K562 (cell line): ENCODE measurements around the gene PNPLA1. TPM values are rescaled to one million over a fixed set of nuclear protein-coding genes. Genes with fewer than 3 reads are reported as not detected.

Source experiments
- C11orf30 ChIP-seq: fragments of 450-650 bp; IDR thresholded peaks from 2 replicates; pipeline ENCODE4 v1.6.1; 2016; ENCODE audit warnings: low read depth, mild to moderate bottlenecking
- CHD4 ChIP-seq: fragments of 200-600 bp; sonication (generic); IDR thresholded peaks from 3 replicates; pipeline ENCODE4 v1.6.1; 2012; ENCODE audit warnings: low read depth, mild to moderate bottlenecking, mixed read lengths, low read length, inconsistent platforms; ENCODE audit not compliant: insufficient read depth, insufficient replicate concordance, poor library complexity, severe bottlenecking
- CREB1 ChIP-seq, 2 experiments: sonication (generic) in 1 of 2; formaldehyde crosslinking in 1 of 2; IDR thresholded peaks; 2 replicates each; pipeline versions ENCODE4 v1.6.1 to v1.8.0; 2012 to 2022; ENCODE audit warnings: inconsistent platforms in 1 of 2, mild to moderate bottlenecking in 1 of 2, missing genetic modification reagents in 1 of 2, moderate library complexity in 1 of 2
- CREM ChIP-seq: IDR thresholded peaks from 2 replicates; pipeline ENCODE4 v1.6.1; 2014; ENCODE audit warnings: antibody characterized with exemption, low read depth
- EHMT2 ChIP-seq: fragments of 450-650 bp; IDR thresholded peaks from 2 replicates; pipeline ENCODE4 v1.6.1; 2018; ENCODE audit warnings: antibody characterized with exemption
- HMG20A ChIP-seq: fragments of 450-650 bp; formaldehyde crosslinking; conservative IDR thresholded peaks from 2 replicates; pipeline ENCODE4 v1.4.0; 2020; ENCODE audit warnings: mild to moderate bottlenecking, mixed read lengths
- HNRNPH1 ChIP-seq: fragments of 200-400 bp; formaldehyde crosslinking; optimal IDR thresholded peaks from 2 replicates; pipeline ENCODE3; 2017; ENCODE audit warnings: low read depth, mild to moderate bottlenecking, low read length, moderate library complexity
- HSF4 ChIP-seq: fragments of 250-450 bp; sonication (Bioruptor Pico); IDR thresholded peaks from 2 replicates; pipeline ENCODE4 v2.1.2; 2022; ENCODE audit warnings: mild to moderate bottlenecking, moderate library complexity, borderline replicate concordance
- KLF6 ChIP-seq: fragments of 250-450 bp; sonication (Bioruptor Pico); IDR thresholded peaks from 2 replicates; pipeline ENCODE4 v1.4.0; 2020; ENCODE audit warnings: mild to moderate bottlenecking, moderate library complexity, borderline replicate concordance
- MCM2 ChIP-seq: fragments of 450-650 bp; IDR thresholded peaks from 2 replicates; pipeline ENCODE4 v1.6.1; 2017; ENCODE audit warnings: low read depth, mild to moderate bottlenecking
- MCM5 ChIP-seq: fragments of 450-650 bp; IDR thresholded peaks from 2 replicates; pipeline ENCODE4 v1.6.1; 2016; ENCODE audit warnings: low read depth
- TCF7 ChIP-seq: sonication (generic); IDR thresholded peaks from 2 replicates; pipeline ENCODE4 v1.6.1; 2016; ENCODE audit warnings: antibody characterized with exemption, borderline replicate concordance
- TFAM ChIP-seq: fragments of 250-450 bp; sonication (Bioruptor Pico); conservative IDR thresholded peaks from 2 replicates; pipeline ENCODE4 v1.5.0; 2021; ENCODE audit warnings: mild to moderate bottlenecking, moderate library complexity
- ZNF217 ChIP-seq: sonication (generic); formaldehyde crosslinking; IDR thresholded peaks from 2 replicates; pipeline ENCODE4 v1.8.0; 2022; ENCODE audit warnings: mild to moderate bottlenecking, missing genetic modification reagents
- ZNF589 ChIP-seq: fragments of 200-800 bp; sonication (Bioruptor generic); IDR thresholded peaks from 2 replicates; pipeline ENCODE4 v1.6.1; 2016; ENCODE audit warnings: low read depth, missing genetic modification characterization, missing compliant biosample characterization
- polyA plus RNA-seq, 8 experiments: library from polyadenylated mRNA; depleted of rRNA in 4 of 8; stranded (reverse) in 5 of 8; unstranded in 3 of 8; fragments of >200 nt; fragmentation: Nextera tagmentation in 2 of 8; fragmentation: Illumina TruSeq in 1 of 8; extraction: Ambion mirVana in 2 of 8; extraction: Trizol in 1 of 8; gene quantifications; 2 replicates each; pipeline versions ENCODE4 v1.2.1 to v1.2.3, GENCODE V29; 2011 to 2014; ENCODE audit warnings: inconsistent platforms in 1 of 8, missing spikeins in 1 of 8
- total RNA-seq, 7 experiments: library from RNA; depleted of rRNA in 6 of 7; stranded (reverse); fragments of >200 nt in 6 of 7; fragmentation: Illumina TruSeq in 2 of 7; extraction: Trizol in 2 of 7; gene quantifications; 2 replicates each; pipeline versions ENCODE4 v1.2.1 to v1.2.3, GENCODE V29; 2011 to 2021; ENCODE audit warnings: low replicate concordance in 1 of 7
- TF ChIP-seq, protein P1 (sequence below): IDR thresholded peaks from 2 replicates; pipeline ENCODE4 v1.6.1; 2011; ENCODE audit not compliant: insufficient read length; ENCODE audit errors: extremely low read depth
- TF ChIP-seq, protein P2 (sequence below), 2 experiments: fragments of 200-800 bp in 1 of 2; sonication (Bioruptor generic) in 1 of 2; sonication (generic) in 1 of 2; formaldehyde crosslinking in 1 of 2; IDR thresholded peaks in 1 of 2; conservative IDR thresholded peaks in 1 of 2; 2 replicates each; pipeline versions ENCODE4 v1.5.0 to v1.6.1; 2016 to 2020; ENCODE audit warnings: missing compliant biosample characterization in 1 of 2, missing genetic modification characterization in 1 of 2, missing genetic modification reagents in 1 of 2
- TF ChIP-seq, protein P3 (sequence below): fragments of 150-350 bp; conservative IDR thresholded peaks from 2 replicates; pipeline ENCODE4 v1.6.1; 2014; ENCODE audit warnings: low read length
- TF ChIP-seq, protein P4 (sequence below): fragments of 250-450 bp; sonication (Bioruptor Pico); IDR thresholded peaks from 2 replicates; pipeline ENCODE4 v1.5.0; 2021; ENCODE audit warnings: mild to moderate bottlenecking, borderline replicate concordance

PNPLA1 gene
- total and polyA plus RNA-seq, 9 of the 15 experiments (the other 6 are each of a cell fraction or from before 2014, with no cell fraction given): 0.04 to 0.27 (median 0.13) TPM; not detected in 2

DNA sequence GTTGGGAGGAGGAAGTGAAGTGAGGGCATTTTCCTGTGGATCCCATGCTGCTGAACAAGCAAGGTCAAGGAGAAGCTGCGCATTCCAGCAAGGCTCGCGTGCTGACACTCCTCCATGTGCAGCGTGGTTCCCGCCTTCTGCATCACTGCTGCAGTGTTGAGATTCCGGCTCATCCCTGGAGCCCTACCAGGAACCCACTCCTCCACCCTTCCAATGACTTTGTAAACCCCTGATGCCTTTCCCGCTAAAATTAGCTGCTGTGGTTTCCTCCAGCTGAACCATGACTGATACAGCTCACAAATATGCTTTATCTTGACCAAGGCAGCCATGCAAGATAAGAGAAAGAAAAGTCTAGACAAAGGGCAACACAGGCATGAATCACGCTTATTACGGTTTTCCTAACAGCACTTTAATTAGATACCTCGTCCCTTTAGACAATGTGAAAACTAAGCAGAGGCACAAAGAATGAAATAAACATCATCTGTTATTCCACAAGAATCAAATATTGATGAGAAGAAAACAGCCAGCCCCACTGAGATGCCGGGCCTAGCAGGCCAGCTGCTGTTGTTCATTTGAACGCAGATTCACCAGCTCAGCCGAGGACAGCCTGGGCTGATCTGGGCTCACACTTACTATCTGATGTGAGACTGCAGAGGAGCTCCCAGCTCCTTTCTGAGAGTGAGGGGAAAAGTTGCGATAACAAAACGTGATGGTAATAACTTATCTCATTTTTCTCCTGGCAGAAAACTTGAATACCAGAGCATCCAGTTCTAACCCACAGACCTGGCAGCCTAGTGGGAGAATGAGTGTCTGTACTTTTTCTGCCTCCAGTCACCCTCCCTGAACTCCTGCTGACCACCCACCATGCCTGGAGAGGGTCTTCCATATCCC is 81.1 kb downstream of the PNPLA1 start (continued):
- TF ChIP-seq TCF7 (peak; percentile 64), HMG20A (CRISPR knock-in tag) (peak; percentile 85), HNRNPH1 (no peak), CREB1 (IDR thresholded peaks at IDR 0.05) (0 out of 2 replicates have a peak, but pooled peaks have one; percentile 11), CREB1 (CRISPR knock-in tag; IDR thresholded peaks at IDR 0.05) (peak; percentile 27; the same call in 1 of the 2 replicates), MCM2 (no peak), ZNF589 (no peak), C11orf30 (peak; percentile 10; the same call in 1 of the 2 replicates), MCM5 (no peak), CHD4 (no peak), CREM (peak; percentile 80), KLF6 (CRISPR knock-in tag) (no peak), TFAM (no peak), HSF4 (CRISPR knock-in tag) (no peak), ZNF217 (no peak), EHMT2 (no peak; the same call in 1 of the 2 replicates)
- TF ChIP-seq, protein P1, sequence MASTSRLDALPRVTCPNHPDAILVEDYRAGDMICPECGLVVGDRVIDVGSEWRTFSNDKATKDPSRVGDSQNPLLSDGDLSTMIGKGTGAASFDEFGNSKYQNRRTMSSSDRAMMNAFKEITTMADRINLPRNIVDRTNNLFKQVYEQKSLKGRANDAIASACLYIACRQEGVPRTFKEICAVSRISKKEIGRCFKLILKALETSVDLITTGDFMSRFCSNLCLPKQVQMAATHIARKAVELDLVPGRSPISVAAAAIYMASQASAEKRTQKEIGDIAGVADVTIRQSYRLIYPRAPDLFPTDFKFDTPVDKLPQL: no peak
- TF ChIP-seq, protein P2, sequence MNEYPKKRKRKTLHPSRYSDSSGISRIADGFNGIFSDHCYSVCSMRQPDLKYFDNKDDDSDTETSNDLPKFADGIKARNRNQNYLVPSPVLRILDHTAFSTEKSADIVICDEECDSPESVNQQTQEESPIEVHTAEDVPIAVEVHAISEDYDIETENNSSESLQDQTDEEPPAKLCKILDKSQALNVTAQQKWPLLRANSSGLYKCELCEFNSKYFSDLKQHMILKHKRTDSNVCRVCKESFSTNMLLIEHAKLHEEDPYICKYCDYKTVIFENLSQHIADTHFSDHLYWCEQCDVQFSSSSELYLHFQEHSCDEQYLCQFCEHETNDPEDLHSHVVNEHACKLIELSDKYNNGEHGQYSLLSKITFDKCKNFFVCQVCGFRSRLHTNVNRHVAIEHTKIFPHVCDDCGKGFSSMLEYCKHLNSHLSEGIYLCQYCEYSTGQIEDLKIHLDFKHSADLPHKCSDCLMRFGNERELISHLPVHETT (CRISPR knock-in tag; conservative IDR thresholded peaks at IDR 0.05 in 1 of 2, IDR thresholded peaks at IDR 0.05 in 1 of 2): peak in 1 of 2 experiments; percentile 80; a peak in 2 of 4 replicates
- TF ChIP-seq, protein P3, sequence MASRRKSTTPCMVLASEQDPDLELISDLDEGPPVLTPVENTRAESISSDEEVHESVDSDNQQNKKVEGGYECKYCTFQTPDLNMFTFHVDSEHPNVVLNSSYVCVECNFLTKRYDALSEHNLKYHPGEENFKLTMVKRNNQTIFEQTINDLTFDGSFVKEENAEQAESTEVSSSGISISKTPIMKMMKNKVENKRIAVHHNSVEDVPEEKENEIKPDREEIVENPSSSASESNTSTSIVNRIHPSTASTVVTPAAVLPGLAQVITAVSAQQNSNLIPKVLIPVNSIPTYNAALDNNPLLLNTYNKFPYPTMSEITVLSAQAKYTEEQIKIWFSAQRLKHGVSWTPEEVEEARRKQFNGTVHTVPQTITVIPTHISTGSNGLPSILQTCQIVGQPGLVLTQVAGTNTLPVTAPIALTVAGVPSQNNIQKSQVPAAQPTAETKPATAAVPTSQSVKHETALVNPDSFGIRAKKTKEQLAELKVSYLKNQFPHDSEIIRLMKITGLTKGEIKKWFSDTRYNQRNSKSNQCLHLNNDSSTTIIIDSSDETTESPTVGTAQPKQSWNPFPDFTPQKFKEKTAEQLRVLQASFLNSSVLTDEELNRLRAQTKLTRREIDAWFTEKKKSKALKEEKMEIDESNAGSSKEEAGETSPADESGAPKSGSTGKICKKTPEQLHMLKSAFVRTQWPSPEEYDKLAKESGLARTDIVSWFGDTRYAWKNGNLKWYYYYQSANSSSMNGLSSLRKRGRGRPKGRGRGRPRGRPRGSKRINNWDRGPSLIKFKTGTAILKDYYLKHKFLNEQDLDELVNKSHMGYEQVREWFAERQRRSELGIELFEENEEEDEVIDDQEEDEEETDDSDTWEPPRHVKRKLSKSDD: no peak
- TF ChIP-seq, protein P4, sequence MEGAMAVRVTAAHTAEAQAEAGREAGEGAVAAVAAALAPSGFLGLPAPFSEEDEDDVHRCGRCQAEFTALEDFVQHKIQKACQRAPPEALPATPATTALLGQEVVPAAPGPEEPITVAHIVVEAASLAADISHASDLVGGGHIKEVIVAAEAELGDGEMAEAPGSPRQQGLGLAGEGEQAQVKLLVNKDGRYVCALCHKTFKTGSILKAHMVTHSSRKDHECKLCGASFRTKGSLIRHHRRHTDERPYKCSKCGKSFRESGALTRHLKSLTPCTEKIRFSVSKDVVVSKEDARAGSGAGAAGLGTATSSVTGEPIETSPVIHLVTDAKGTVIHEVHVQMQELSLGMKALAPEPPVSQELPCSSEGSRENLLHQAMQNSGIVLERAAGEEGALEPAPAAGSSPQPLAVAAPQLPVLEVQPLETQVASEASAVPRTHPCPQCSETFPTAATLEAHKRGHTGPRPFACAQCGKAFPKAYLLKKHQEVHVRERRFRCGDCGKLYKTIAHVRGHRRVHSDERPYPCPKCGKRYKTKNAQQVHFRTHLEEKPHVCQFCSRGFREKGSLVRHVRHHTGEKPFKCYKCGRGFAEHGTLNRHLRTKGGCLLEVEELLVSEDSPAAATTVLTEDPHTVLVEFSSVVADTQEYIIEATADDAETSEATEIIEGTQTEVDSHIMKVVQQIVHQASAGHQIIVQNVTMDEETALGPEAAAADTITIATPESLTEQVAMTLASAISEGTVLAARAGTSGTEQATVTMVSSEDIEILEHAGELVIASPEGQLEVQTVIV (CRISPR knock-in tag): no peak
